Muscle layer of colon (tissue), 2 donors: ENCODE data around the gene CDC42BPB.

Source experiments
- H3K27ac ChIP-seq: one replicate; pipeline ENCODE4 v1.7.0; 2013; ENCODE audit warnings: low read depth, mild to moderate bottlenecking, low read length, moderate library complexity
- H3K27me3 ChIP-seq, 2 donors: one replicate each; pipeline ENCODE4 v1.7.0; 2013; ENCODE audit warnings: low read length in 2 of 2, mild to moderate bottlenecking in 2 of 2; ENCODE audit not compliant: insufficient read depth in 2 of 2, control insufficient read depth in 1 of 2
- H3K36me3 ChIP-seq: one replicate; pipeline ENCODE4 v1.7.0; 2013; ENCODE audit warnings: mild to moderate bottlenecking, low read length; ENCODE audit not compliant: insufficient read depth
- H3K4me1 ChIP-seq: one replicate; pipeline ENCODE4 v1.7.0; 2013; ENCODE audit warnings: mild to moderate bottlenecking, low read length; ENCODE audit not compliant: insufficient read depth
- H3K4me3 ChIP-seq, 2 donors: one replicate each; pipeline ENCODE4 v1.7.0; 2013; ENCODE audit warnings: low read length in 2 of 2, low read depth in 1 of 2, mild to moderate bottlenecking in 1 of 2, moderate library complexity in 1 of 2
- H3K9ac ChIP-seq: one replicate; pipeline ENCODE4 v1.7.0; 2013; ENCODE audit warnings: low read length
- H3K9me3 ChIP-seq: one replicate; pipeline ENCODE4 v1.7.0; 2013; ENCODE audit warnings: mild to moderate bottlenecking, low read length
- donor health status: abdominal sarcoma.
- donor health status: Adenocarcinoma of cecum.

CDC42BPB gene

DNA sequence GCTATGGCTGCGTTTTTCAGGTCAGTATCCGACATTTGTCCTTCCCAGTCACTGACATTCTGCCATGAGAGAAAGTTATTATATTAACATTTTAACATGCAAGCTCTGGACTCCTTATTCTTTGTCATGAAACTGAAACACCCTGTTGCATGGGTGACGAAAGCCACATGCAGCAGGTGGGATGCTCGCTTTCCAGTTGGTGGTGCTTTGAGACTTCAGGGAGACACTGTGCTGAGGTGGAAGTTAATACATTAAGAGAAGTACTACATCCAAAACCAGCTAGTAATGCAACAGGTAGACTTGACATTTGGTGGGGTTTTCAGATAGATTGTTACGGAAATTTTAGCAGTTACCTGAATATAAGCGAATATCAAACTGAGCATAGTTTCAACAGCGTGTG is 167.7 kb downstream of the CDC42BPB start:
- Histone ChIP-seq H3K9ac (no peak overlapping the region), H3K27me3 (no peaks in the 10 kb centered on the region), H3K36me3 (peaks cover 8% of the 10 kb centered on the region), H3K4me1 (peaks cover 13% of the 10 kb centered on the region), H3K4me3 (no peak overlapping the region), H3K27ac (no peak overlapping the region), H3K9me3 (no peaks in the 10 kb centered on the region)

- Histone ChIP-seq H3K4me3 (no peak overlapping the region), H3K27me3 (no peaks in the 10 kb centered on the region), H3K36me3 (peaks cover 8% of the 10 kb centered on the region), H3K9me3 (no peaks in the 10 kb centered on the region), H3K27ac (no peak overlapping the region), H3K4me1 (peaks cover 12% of the 10 kb centered on the region), H3K9ac (no peak overlapping the region)
Measured at GRCh38 chr14:102888748-102889147, 168.6 kb downstream of the CDC42BPB start.

- peaks cover 8% of the 10 kb centered on the region for H3K36me3 ChIP-seq
- H3K27ac ChIP-seq: no peak overlapping the region
- H3K4me1 ChIP-seq: no peaks in the 10 kb centered on the region
- no peaks in the 10 kb centered on the region for H3K9me3 ChIP-seq
- H3K4me3 ChIP-seq: no peak overlapping the region
- no peak overlapping the region for H3K9ac ChIP-seq
- H3K27me3 ChIP-seq: no peaks in the 10 kb centered on the region
Measured at GRCh38 chr14:102885737-102886447, 171.5 kb downstream of the CDC42BPB start.

GRCh38 chr14:102883554-102883953 is 173.8 kb downstream of the CDC42BPB start:
- no peak overlapping the region for H3K9ac ChIP-seq
- no peaks in the 10 kb centered on the region for H3K9me3 ChIP-seq
- peaks cover 8% of the 10 kb centered on the region for H3K36me3 ChIP-seq
- H3K4me3 ChIP-seq: no peak overlapping the region
- H3K4me1 ChIP-seq: no peaks in the 10 kb centered on the region
- H3K27me3 ChIP-seq: no peaks in the 10 kb centered on the region
- H3K27ac ChIP-seq: no peak overlapping the region

GRCh38 chr14:102883089-102883541 is 174.2 kb downstream of the CDC42BPB start:
- H3K36me3 ChIP-seq: peaks cover 8% of the 10 kb centered on the region
- no peaks in the 10 kb centered on the region for H3K9me3 ChIP-seq
- no peaks in the 10 kb centered on the region for H3K27me3 ChIP-seq
- no peak overlapping the region for H3K4me3 ChIP-seq
- no peaks in the 10 kb centered on the region for H3K4me1 ChIP-seq
- no peak overlapping the region for H3K9ac ChIP-seq
- no peak overlapping the region for H3K27ac ChIP-seq
